SKM-1 treated with dmso at 0.1 percent for 144 hours (cell line): ENCODE results near the gene HMGB2.

Experiments used
- DNase-seq: peaks from one replicate; lab custom pipeline; 2025; ENCODE audit not compliant: unreplicated experiment; lab: John Stamatoyannopoulos, UW

Gene HMGB2

DNA sequence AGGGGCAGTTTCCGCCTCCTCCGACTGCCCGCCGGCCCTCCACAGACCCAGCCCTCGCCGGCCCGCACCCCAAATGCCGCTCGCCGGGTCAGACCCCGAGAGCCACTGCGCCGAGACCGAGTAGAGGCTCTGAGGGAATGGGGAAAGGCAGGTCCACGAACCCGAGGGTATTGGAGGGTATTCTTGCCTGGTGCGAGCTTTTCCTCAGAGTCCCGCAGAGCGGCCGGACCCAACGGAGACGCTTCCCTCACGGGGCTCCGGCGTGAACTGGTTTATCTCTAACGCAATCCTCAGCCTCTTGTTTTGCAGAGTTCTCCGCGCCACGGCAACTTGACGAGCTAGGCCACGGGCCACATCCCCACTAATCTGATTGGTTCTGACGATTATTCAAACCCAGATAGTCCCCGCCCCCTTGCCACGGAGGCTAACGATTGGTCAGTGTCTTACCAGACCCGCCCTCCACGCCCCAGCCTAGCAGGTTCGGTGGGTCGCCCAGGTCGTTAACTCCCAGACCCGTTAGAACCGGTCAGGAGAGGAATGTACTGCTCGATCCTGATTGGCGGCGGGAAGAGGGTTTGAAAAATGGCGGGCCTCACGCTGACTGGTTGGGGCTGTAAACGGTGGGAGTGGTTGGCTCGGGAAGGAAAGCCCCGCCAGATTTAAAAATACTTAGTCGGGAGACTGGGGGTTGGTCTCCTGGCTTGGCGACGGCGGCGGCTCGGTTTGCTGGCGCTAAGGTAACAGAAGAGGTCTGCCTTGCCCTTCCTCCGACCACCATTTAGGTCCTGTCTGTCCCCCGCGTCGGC is at the start of gene HMGB2:
TSS of gene HMGB2 (minus strand) at position 274 of the 806 bp plus-strand sequence. CDS start 709 bp downstream, outside the sequence.
- DNase-seq: peak; percentile 100

DNA sequence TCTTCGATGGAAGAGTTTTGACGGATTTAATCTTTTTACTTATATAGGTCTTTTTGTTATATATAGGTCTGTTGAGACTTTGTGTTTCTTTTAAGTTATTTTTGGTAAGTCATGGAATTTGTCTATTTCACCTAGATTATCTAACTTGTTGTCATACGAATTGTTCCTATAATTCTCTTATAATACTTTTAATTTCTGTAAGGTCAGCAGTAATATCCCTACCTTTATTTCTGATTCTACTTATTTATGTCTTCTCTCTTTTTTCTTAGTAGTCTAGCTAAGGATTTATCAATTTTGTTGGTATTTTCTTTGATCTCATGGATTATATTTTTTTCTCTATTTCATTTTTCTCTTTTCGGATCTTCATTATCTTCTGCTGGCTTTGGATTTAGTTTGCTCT is 48.2 kb upstream of the HMGB2 start:
- no peak for DNase-seq

DNA sequence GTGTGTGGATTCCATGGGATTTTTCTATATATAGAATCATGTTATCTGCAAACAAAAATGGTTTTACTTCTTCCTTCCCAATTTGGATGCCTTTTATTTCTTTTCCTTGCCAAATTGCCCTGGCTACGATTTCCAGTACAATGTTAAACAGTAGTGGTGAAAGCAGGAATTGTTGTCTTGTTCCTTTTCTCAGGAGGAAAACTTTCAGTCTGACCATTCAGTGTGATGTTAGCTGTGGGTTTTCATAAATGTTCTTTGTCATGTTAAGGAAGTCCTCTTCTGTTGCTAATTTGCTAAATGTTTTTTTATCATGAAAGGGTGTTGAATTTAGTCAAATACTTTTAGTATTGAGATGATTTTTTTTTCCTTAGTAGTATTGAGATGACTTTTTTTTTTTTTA is 47.5 kb upstream of the HMGB2 start:
- no peak for DNase-seq

DNA sequence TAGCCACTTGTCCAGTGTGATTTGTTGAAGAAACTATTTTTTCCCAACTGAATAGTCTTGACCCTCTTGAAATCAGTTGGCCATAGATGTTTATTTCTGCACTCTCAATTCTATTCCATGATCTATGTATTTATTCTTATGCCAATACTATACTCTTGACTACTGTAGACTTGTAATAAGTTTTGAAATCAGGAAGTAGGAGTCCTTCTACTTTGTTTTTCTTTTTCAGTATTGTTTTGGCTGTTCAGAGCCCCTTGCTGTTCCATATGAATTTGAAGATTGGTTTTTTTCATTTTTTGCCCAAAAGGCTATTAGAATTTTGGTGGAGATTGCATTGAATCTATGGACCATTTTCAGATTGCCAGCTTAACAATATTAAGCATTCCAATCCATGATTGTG is 46.8 kb upstream of the HMGB2 start:
- no peak for DNase-seq

DNA sequence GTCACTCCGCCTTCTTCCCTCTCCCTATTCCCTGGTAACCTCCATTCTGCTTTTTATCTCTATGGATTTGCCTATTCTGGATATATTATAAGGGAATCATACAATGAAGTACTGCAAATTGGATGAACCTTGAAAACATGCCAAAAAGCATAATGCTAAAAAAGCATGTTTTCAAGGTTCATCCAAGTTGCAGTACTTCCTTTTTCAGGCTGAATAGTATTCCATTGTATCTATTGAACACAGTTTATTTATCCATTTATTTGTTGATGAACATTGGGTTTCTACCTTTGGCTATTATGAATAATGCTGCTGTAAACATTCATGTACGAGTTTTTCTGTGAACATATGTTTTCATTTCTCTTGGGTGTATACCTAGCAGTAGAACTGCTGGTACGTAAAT is 45.8 kb upstream of the HMGB2 start:
- no peak for DNase-seq

DNA sequence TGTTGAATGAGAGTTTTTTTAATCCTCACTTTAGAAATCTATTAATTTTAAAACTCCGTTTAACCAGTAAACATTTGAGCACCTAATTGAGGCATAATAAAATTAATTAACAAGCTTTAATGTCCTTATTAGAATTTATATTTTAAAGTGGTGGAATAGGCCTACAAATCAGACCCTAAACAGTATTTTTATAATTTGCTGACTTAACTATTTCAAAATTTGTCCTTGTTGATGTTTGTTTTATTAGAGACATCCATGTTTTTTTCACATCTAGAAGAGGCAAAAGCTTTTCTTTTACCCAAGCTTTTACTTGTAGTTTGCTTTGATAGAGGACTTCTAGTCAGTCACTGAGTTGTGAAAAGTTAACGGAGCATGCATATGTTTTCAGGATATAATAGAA is 40.4 kb upstream of the HMGB2 start:
- no peak for DNase-seq

DNA sequence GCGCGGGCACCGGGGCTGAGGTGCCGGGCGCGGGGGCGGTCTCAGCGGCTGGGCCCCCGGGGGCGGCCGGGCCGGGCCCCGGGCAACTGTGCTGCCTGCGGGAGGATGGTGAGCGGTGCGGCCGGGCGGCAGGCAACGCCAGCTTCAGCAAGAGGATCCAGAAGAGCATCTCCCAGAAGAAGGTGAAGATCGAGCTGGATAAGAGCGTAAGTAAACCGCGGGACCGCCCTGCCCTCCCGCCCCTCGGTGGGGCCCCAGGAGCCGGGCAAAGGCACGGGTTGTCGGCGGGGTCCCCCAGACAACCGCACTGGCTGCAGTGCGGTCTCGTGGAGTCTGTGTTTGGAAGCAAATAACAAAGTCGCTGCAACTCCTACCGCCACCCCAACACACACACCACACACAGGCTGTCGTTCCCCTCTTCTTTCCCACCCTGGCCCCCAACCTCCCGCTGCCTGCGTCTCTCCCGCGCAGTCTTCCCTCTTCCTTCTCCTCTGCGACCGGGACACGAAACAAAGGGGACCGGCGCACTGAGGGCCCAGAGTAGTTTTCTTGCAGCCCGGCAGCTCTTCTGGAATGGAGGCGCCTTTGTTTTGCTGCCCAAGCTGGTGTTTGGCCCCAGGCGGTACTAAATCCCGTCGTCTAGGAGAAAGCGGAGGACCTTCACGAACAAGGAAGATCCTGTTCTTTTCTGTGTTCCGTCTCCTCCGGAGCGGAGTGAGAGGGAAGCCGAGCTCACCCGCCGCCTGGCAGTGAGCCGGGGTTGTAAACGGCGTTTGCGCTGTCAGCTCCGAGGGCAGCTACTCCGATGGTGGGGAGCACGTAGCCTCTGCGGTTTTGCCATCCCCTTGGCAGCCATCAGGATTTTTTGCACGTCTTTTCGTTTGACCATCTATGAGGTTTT is 37.4 kb upstream of the HMGB2 start:
- DNase-seq: peak; percentile 4

DNA sequence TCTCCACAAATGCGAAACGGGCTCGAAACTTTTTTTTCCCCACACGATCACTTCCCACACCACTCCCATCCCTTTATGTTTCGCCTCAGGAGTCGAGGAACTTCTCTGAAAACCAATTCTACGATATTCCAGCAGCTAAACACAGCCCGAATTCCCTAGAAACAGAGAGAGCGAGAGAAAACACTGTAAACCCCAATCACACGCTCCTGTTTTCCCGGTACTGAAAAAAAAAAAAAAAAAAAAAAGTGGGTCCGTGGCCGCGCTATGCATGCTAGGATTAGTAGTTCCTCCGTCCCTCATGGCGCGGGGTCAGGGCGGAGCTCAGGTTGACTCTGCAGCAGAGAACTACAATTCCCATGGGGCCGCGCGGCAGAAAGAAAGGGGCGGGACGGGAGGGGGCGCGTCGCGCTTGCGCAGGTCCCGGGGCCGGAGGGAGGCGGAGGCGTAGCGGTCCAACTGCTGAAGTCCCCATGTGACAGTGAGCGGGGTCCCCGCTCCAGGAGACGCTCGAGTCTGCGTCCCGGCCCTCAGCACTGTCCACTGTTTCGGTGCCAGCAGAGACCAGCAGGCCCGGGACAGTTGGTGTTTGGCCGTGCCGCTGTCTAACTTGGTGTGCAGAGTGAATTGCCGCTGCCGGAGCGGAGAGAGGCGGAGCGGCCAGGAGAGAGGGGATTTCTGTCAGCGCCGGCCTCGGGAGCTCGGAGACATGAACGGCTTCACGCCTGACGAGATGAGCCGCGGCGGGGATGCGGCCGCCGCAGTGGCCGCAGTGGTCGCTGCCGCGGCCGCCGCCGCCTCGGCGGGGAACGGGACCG is 36.5 kb upstream of the HMGB2 start, which contains the start of gene SAP30:
TSS of gene SAP30 (plus strand) at position 478 of the 815 bp plus-strand sequence. CDS start at position 707, 229 bp downstream.
- peak; percentile 98 for DNase-seq

DNA sequence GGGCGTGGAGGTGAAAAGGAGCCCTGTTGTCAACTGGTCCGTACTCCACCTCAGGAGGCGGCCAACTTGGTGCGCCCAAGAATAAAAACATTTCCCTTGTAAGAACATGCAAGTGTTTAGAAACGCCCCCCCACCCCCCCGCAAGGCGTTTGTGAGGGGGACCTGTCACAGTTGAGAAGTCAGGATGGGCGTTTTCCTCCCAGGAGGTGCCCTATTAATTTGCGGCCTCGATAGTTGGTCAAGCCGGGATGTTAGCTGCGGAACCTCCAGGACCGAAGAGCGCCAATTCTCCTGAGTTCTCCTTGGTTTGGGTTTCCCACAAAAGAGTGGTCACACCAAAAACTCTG is 35.9 kb upstream of the HMGB2 start:
- DNase-seq: peak; percentile 52

DNA sequence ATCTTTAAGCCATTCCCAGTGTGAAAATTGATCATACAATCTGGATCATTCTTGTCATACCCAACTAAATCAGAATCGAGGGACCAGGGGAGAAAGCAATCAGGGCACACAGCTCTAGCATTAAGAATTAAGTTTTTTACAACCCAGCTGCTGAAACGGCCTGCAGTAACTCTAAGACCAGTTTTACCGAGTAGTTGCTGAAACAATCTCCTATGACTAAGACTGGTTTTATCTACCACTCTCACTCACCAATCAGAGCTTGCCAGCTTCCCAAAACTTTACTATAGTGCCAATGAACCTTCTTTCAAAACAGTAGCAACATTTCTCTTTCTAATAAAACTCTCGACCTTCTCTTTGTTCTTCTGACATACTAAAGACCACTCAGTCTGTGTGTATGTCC is 33.8 kb upstream of the HMGB2 start:
- no peak for DNase-seq

DNA sequence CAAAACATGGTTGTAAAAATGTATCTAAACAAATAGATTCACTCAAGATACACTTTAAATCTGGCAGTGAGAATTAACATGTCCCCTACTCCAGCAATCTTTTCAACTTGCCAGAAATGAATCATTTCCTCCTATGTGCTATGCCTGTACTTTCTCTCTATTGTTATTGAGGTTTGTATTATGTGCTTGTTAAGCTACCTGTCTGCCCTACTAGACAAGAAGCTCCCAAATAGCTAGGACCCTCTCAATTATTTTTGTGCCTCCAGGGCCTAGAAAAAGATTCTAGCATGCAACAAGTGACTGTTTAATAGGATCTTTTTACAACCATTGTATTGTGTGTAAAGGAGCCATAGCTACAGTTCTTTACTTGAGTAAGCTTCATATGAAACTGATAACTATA is 33.1 kb upstream of the HMGB2 start:
- no peak for DNase-seq

DNA sequence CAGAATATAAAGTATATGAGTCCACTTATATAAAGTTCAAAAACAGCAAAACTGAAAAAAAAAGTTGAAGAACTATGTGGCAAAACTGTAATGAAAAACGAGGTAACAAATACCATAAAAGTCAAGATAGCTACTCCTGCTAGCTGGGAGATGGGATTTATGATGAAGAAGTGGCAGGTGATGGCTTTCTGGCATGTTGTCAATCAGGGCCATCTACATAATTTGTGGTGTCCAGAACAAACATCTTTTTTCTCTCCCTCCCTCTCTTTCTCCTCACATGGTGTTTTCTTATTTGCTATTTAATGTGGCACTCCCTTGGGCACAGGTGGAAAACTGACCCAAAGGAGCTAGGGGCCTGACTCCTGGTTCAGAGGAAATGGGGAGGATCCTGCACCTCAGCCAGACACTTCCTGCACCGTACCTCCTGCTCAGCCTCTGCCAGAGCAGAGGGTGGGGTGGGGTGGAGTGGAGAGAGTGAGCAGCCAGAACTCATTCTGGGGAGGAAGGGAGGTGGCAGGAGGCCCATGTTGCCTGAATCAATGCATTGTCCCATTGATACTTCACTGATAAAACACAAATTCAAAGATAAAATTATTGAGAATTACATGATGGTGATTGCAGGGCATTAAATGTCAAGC is 31.3 kb upstream of the HMGB2 start:
- DNase-seq: no peak

DNA sequence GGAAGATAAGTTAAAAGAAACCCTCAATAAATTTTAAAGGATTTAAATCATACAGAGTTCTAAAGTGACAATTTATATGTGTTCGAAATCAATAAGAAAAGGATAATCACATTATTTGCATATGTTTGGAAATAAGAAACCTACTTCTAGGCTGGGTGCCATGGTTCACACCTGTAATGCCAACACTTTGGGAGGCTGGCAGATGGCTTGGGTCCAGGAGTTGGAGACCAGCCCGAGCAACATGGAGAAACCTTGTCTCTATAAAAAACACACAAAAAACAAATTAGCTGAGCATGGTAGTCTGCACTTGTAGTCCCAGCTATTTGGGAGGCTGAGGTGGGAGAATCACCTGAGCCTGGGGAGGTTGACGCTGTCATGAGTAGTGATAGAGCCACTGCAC is 28.5 kb upstream of the HMGB2 start:
- no peak for DNase-seq

DNA sequence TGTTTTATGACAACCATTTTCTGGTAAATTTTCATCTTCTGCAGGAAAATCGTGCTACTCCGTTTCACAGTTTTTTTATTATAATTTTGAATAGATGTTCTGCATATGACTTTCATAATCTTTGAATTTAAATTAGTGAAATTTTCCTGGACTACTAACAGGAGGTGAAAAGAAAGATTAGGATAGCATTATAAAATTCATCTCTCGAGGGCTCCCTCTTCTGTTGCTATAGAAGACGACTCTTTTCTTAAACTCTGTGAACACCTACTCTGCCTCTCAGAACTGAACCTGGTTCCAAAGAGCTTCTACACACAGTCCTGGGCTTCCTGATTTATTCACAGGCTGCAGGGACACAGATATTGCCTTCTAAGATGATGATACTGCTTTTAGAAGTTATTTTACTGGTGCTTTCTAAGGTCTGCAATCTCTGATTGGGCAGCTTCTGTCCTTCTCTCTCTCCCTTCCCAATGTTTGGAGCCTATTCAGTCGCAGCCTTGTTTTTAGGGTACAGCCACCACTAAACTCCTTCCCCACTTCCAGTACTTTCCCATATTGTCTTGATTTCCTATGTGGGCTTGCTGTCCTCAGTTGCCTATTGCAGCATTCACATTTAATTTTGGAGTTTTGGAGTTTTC is 26.5 kb upstream of the HMGB2 start:
- DNase-seq: peak; percentile 2

DNA sequence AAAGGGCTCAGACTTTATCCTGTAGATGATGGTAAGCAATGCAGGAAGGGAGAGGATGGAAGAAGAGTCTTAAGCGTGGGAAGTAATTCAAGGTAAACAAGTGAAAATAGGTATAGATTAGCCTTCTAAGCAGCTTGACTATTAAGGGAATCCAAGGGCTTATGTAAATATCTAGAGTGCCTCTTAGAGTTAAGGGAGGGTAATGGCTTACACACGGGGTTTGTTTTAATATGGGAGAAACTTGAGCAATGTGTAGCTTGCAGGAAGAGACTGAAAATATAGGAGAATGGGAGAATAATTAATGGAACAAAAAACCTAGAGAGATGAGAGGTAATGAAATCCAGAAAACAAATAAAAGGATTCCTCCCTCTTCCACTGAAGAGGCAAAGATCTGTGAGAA is 23.8 kb upstream of the HMGB2 start:
- no peak for DNase-seq

DNA sequence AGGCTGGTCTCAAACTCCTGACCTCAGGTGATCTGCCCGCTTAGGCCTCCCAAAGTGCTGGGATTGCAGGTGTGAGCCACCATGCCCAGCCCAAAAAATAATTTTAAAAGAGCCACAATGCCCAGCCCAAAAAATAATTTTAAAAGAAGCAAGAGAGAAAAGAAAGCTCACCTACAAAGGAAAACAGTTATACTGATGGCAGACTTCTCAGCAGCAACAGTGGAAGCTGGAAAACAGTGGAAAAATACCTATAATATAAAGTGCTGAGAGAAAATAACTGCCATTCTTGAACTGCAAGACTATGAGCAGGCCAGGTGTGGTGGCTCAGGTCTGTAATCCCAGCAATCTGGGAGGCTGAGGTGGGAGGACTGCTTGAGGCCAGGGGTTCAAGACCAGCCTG is 13.3 kb upstream of the HMGB2 start:
- no peak for DNase-seq

DNA sequence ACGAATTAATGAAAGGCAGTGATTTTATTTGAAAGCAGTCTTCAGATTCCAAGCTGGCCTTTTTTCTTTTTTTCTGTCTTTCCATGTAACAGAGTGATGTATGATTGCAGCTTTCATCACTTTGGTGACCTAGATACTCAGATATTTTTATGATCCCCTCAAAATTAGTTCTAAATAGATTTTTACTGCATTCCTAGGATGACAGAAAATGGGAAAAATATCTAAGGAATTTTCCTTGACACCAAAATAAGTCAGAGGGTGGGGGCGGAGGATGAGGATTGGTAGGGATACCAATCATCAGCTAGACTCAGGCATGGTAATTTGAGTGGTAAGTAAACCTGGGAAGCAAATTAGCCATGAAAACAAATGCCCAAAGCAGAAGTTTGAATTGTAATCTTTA is 11.9 kb upstream of the HMGB2 start:
- no peak for DNase-seq

DNA sequence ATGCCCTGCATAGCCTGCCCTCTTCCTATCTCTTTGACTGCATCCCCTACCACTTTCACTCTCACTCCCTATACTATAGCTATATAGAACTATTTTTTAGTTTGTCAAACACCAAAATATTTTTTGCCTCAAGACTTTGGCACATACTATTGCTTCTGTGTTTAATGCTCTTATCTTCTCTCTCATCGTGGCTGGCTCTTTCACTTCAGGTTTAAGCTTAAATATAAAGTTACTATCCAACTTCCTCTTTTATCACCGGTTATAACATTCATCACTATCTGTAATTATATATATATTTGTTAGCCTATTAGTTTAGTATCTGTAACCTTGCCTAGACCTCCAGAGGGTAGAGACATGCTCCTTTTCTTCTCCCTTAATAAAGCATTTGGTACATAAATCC is 11.5 kb upstream of the HMGB2 start:
- DNase-seq: no peak

DNA sequence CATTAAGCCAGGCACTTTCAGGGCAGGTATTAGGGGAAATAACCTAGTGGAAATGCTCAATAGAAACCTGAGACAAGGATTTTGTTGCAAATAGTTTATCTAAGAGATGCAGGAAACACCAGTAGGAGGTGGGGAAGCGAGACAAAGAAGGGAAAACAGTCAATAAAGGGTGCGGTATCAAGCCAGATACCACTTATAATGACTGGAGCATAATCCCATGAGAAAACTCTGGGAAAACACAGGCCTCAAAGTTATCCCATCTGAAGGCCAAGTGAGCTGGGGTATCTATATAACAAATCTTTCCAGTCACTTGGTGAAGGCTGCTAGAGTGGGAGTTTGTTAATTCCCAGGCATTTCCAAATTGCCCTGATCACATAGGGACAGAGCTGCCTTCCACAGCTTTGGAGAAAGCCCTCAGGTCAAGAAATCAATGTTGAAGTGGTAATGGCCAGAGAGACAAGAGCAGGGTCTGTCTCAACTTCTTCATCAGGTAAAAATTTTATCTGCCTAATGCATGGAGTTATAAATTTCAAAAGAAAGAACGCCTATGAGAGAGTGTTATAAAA is 9.8 kb upstream of the HMGB2 start:
- no peak for DNase-seq

DNA sequence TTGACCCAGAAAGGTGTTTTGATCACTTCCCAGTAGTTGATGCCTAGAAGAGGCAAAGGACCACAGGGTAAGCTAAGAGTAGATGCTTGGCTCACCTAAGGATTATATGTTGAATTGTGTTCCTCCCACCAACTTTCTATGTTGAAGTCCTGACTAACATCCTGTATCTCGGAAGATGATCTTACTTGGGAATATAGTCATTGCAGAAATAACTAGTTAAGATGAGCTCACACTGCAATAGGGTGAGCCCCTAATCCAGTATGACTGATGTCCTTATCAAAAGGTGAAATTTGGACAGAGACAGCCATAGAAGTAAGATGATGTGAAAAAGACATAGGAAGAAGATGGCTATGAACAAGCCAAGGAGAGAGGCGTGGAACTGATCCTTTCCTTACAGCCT is 3.3 kb upstream of the HMGB2 start:
- DNase-seq: no peak
